GM21723 (cell line): ENCODE measurements around the gene NR4A2.

Source experiments
- ATAC-seq: cut with Tn5 transposase; IDR thresholded peaks from one replicate; pipeline ENCODE4 v1.9.1; 2021; ENCODE audit warnings: mild to moderate bottlenecking, moderate library complexity; ENCODE audit not compliant: unreplicated experiment

NR4A2 gene

DNA sequence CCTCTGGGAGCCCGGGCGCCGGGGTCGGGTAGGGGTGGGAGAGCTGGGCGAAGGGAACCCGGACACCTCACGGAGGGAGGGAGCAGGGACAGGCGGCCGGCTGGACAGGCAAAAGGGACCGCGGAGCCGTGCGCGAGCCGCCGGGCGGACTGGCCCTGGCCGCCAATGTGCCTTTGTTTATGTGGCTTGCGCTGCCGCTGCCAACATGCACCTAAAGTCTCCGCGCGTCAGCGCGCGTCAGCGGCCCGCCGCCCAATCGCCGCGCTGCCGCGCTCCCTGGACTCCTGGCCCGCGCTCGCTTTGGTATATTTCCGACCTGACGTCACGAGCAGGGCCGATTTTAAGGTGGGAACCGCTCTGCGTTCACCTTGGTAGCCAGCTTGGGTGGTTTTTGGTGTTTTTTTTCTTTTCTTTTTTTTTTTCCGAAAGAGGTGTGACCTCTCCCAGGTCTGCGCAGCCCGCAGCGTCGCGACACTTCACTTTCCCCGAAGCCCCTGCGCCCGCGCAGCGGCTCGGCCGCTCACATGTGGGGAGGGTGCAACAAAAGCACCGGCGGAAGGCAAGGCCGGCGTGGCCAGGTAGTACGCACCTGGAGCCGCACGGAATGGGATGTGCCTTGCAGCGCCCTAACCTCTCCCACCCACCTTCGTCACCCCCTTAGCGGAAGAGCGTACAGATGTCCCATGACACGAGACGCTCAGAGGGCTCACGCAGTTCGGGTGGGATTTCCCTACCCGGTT is at the start of gene NR4A2:
Gene NR4A2, minus strand, starts transcription at position 188 of the 740 bp plus-strand sequence. CDS start 2,535 bp downstream, outside the sequence.
- ATAC-seq = peak; percentile 77

DNA sequence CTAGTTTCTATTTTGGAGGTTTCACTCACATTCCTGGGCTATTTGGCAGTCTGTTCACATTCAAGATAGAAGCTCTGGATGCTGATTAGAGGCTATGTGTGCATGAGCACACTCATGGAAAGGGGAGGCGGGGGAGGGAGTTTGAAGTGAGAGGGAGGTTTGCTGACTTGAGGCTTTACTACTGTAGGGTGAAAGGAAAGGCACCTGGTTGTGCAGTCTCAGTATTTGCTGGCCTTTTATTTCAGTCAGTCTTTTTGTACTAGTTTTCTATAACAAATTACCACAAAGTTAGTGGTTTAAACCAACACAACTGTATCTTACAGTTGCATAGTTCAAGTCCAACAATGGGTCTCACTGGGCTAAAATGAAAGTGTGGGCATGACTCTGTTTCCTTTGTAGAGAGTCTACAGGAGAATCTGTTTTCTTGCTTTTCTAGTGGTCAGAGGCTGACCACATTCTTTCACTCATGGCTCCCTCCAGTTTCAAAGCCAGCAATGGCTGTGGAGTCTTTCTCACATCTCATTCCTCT is 47.7 kb upstream of the NR4A2 start:
- ATAC-seq = peak; percentile 91

DNA sequence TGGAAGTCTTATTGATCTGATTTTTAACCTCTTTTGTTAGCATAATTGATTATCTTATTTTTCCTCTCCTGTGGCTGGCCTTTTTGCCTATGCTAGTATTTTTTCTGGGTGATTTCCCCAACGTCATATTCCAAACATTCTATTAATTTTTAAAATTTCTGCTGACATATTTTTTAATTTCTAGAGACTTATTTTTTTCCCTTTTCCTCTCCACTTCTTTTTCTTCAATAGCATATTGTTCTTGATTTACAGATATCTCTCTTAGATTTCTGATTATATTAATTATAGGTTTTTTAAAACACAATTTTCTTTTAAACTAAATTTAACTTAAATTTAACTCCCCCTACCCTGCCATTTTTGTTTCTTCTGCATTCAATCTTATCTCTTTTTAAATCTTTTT is 47.2 kb upstream of the NR4A2 start:
- ATAC-seq = no peak

- no peak for ATAC-seq
Observed at GRCh38 chr2:156379071-156379470, 46.5 kb upstream of the NR4A2 start.

GRCh38 chr2:156366753-156367152 is 34.2 kb upstream of the NR4A2 start:
- no peak for ATAC-seq

- no peak for ATAC-seq
Observed at GRCh38 chr2:156363141-156363540, 30.6 kb upstream of the NR4A2 start.

GRCh38 chr2:156356014-156356754 is 23.7 kb upstream of the NR4A2 start:
- ATAC-seq = no peak

DNA sequence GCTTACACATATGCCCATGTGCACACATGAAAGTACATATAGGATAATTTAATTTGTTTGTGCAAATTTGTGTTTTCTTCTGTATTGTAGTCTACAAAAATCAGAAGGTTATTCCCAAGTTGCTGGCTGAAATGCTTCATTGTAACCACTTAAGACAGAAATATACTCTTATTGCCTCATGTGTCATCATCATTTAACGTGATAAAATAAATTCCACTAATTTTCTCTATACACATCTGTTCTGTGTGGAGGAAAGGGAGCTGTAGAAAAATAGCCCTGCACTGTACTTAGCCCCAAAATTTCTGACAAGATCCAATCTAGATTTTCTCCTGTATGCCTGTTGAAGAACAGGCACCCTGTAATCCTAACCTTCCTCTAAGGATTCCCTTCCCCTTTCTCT is 20.4 kb upstream of the NR4A2 start:
- ATAC-seq = no peak

DNA sequence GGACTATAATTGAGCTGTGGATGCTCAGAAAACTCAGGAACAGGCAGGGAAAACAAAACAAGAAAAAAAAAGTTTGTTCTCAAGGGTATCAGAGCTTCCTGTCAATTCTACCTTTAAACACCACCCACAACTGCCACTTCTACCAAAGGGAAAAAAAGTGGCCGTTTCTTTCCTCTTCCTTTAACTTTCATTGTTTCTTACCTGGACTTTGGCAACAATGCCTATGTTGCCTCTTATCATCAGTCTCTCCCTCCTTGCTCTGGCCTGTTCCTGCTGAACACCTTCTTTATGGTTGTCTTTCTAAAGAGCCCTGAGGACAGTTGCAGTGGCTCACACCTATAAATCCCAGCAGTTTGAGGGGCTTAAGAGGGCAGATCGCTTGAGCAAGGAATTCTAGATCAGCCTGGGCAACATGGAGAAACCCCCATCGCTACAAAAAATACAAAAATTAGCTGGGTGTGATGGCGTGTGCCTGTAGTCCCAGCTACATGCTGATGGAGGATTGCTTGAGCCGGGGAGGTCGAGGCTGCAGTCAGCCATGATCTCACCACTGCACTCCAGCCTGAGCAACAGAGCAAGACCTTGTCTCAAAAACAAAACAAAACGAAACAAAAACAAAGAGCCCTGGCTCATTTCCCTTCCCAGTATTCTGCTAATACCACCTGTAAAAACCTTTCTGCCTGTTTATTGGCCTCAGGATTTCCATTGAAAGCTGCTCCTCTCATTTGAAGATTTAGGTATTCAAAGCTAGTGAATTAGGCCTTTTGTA is 18.0 kb upstream of the NR4A2 start:
- no peak for ATAC-seq

- ATAC-seq = no peak
Observed at GRCh38 chr2:156349605-156350004, 17.1 kb upstream of the NR4A2 start.

DNA sequence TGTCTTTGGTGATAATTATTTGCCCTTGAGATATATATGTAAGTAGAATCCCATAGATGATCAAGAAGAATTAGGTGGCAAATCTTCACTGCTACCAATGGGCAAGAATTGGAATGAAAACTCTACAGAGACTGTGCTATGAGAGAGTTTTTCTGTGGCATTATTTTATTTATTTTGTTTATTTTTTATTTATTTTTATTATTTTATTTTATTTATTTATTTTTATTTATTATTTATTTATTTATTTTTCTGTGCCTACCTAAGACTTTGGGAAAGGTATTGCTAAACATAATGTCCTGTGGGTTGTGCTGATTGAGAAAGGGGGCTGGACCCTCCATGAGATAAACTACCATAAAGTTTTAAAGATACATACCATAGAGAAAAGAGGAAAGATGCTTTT is 16.6 kb upstream of the NR4A2 start:
- ATAC-seq = no peak

GRCh38 chr2:156347431-156347830 is 14.9 kb upstream of the NR4A2 start:
- no peak for ATAC-seq

DNA sequence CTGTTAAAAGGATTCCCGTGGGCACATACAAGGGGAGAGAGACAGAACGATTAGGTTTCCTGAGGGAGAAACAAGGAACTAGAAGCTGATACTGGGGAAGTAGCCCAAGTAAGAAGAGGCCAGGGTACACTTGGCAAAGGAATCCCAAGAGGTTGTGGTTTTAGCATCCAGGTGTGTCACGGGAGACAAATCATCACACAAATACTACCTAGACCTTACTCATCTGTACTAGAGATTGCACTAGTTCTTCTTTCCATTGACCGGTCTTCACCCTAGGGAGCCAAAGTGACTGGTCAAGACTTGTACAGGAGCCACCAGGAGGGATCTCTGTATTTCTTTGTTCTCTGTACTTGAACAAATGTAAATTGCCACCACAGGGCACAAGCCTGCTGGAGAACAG is 14.2 kb upstream of the NR4A2 start:
- no peak for ATAC-seq

DNA sequence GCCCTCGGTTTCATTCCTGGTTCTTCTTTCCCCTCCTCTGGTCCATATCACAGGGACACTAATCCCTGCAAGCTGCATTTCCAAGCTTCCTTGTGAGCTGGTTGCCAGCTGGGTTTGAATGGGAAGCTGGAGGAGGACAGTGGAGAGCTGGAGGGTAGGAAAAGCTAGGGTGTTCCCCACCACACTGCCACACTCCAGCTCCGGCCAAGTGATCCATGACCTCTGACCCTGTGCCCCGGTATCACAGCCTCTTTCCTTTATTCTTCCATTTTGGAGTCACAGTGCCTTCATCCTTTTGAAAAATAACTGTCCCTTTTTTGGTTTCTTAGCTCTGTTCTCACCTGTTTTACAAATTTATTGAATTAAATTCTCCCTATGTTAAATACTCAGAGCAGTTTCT is 13.1 kb upstream of the NR4A2 start:
- no peak for ATAC-seq

DNA sequence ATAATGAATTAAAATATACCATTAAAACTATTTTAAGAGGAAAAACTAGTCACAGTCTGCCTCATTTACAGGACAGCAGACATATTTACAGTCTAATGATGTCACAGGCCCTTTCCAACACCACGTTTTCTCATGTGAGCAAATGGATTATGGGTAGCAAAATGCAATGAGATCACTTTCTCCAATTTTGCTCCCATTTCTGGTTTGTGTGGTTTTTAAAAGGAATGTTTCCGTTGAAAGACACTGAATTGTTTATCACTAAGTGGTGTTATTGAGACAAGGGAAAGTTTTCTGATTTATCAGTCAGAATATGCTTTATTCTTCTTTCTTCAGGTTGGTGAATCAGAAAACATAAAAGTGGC is 11.4 kb upstream of the NR4A2 start:
- ATAC-seq = no peak

- no peak for ATAC-seq
Observed at GRCh38 chr2:156343096-156343939, 10.8 kb upstream of the NR4A2 start.

- ATAC-seq = peak; percentile 62
Observed at GRCh38 chr2:156342254-156343095, 10.0 kb upstream of the NR4A2 start.

- peak; percentile 81 for ATAC-seq
Observed at GRCh38 chr2:156341452-156342253, 9.1 kb upstream of the NR4A2 start.
